HepG2 (cell line): ENCODE data around the gene EFNA2. TPM values are rescaled to one million over a fixed set of nuclear protein-coding genes. Genes with fewer than 3 reads are reported as not detected.

Experiments
- AGO1 ChIP-seq: fragments of 200-400 bp; formaldehyde crosslinking; IDR thresholded peaks from 2 replicates; pipeline ENCODE4 v1.6.1; 2017; ENCODE audit warnings: mild to moderate bottlenecking, low read depth, low read length, moderate library complexity; ENCODE audit not compliant: poor library complexity, severe bottlenecking
- ARNT2 ChIP-seq: sonication (generic); formaldehyde crosslinking; IDR thresholded peaks from 2 replicates; pipeline ENCODE4 v1.8.0; 2022; ENCODE audit warnings: mild to moderate bottlenecking, low read depth, missing genetic modification reagents, moderate library complexity
- ATF7 ChIP-seq, 2 experiments: fragments of 450-650 bp in 1 of 2; sonication (generic) in 1 of 2; formaldehyde crosslinking in 1 of 2; IDR thresholded peaks; 2 replicates each; pipeline versions ENCODE4 v1.4.0 to v1.6.1; 2016 to 2020; ENCODE audit warnings: antibody characterized with exemption in 1 of 2, mild to moderate bottlenecking in 1 of 2, missing genetic modification reagents in 1 of 2
- FOSL2 ChIP-seq: sonication (generic); formaldehyde crosslinking; IDR thresholded peaks from 2 replicates; pipeline ENCODE4 v1.4.0; 2020; ENCODE audit warnings: missing genetic modification reagents
- MLXIP ChIP-seq: sonication (generic); formaldehyde crosslinking; IDR thresholded peaks from 2 replicates; pipeline ENCODE4 v1.9.0; 2021; ENCODE audit warnings: missing genetic modification reagents, borderline replicate concordance
- MTA3 ChIP-seq: sonication (generic); formaldehyde crosslinking; IDR thresholded peaks from 2 replicates; pipeline ENCODE4 v1.4.0; 2020; ENCODE audit warnings: missing genetic modification reagents
- PREB ChIP-seq: sonication (generic); formaldehyde crosslinking; IDR thresholded peaks from 2 replicates; pipeline ENCODE4 v1.4.0; 2020; ENCODE audit warnings: missing genetic modification reagents
- PRMT3 ChIP-seq: sonication (generic); formaldehyde crosslinking; IDR thresholded peaks from 2 replicates; pipeline ENCODE4 v1.8.1; 2022; ENCODE audit warnings: low read depth, mild to moderate bottlenecking, moderate library complexity, missing genetic modification reagents, borderline replicate concordance
- SNAPC4 ChIP-seq: sonication (generic); formaldehyde crosslinking; IDR thresholded peaks from 2 replicates; pipeline ENCODE4 v1.4.0; 2020; ENCODE audit warnings: mild to moderate bottlenecking, missing genetic modification reagents
- ZBTB10 ChIP-seq: sonication (generic); formaldehyde crosslinking; IDR thresholded peaks from 2 replicates; pipeline ENCODE4 v1.4.0; 2020; ENCODE audit warnings: missing genetic modification reagents, borderline replicate concordance
- ZNF414 ChIP-seq: sonication (generic); formaldehyde crosslinking; IDR thresholded peaks from 2 replicates; pipeline ENCODE4 v1.5.0; 2020; ENCODE audit warnings: missing genetic modification reagents
- polyA plus RNA-seq, 8 experiments: library from polyadenylated mRNA; depleted of rRNA in 3 of 8; stranded (reverse) in 7 of 8; unstranded in 1 of 8; fragments of >200 nt; fragmentation: Illumina TruSeq in 4 of 8; extraction: Trizol in 4 of 8; gene quantifications; 2 replicates each; pipeline versions ENCODE4 v1.2.1 to v1.2.3, GENCODE V29; 2011 to 2016; ENCODE audit warnings: low read depth in 4 of 8, missing spikeins in 1 of 8, mixed read lengths in 1 of 8; ENCODE audit not compliant: insufficient read depth in 1 of 8
- total RNA-seq, 5 experiments: library from RNA; depleted of rRNA; stranded (reverse); fragments of >200 nt; fragmentation: Illumina TruSeq; extraction: Trizol; gene quantifications; 2 replicates each; pipeline ENCODE4 v1.2.3, GENCODE V29; 2016; ENCODE audit warnings: low read depth in 1 of 5

The EFNA2 gene
- total and polyA plus RNA-seq, 2 of the 13 experiments (the other 11 are each of a cell fraction or from before 2014, with no cell fraction given), result 6.0 to 9.9 TPM

GRCh38 chr19:1304197-1304924, 18.7 kb downstream of the EFNA2 start (continued):
- TF ChIP-seq MLXIP (CRISPR knock-in tag) (no peak), ATF7 (IDR thresholded peaks at IDR 0.05) (no peak), ATF7 (CRISPR knock-in tag; IDR thresholded peaks at IDR 0.05) (no peak), ZBTB10 (CRISPR knock-in tag) (no peak), FOSL2 (CRISPR knock-in tag) (peak; percentile 50; the same call in 1 of the 2 replicates), MTA3 (CRISPR knock-in tag) (no peak), SNAPC4 (CRISPR knock-in tag) (no peak), PREB (CRISPR knock-in tag) (no peak), ARNT2 (CRISPR knock-in tag) (no peak; the same call in 1 of the 2 replicates), PRMT3 (CRISPR knock-in tag) (no peak), AGO1 (no peak), ZNF414 (CRISPR knock-in tag) (no peak)
